HepG2 (cell line): ENCODE measurements around the gene UBE2H. TPM values are rescaled to one million over a fixed set of nuclear protein-coding genes. Genes with fewer than 3 reads are reported as not detected.

Experiments used
- ATF5 ChIP-seq: sonication (generic); formaldehyde crosslinking; IDR thresholded peaks from 2 replicates; pipeline ENCODE4 v1.4.0; 2020; ENCODE audit warnings: mild to moderate bottlenecking, low read depth, missing genetic modification reagents
- CENPBD1 ChIP-seq: sonication (generic); formaldehyde crosslinking; IDR thresholded peaks from 2 replicates; pipeline ENCODE4 v1.8.0; 2022; ENCODE audit warnings: missing genetic modification reagents, low read depth, mild to moderate bottlenecking, borderline replicate concordance
- DNMT1 ChIP-seq: sonication (generic); formaldehyde crosslinking; IDR thresholded peaks from 2 replicates; pipeline ENCODE4 v1.5.1; 2020; ENCODE audit warnings: mild to moderate bottlenecking, missing genetic modification reagents
- GTF3A ChIP-seq: sonication (generic); formaldehyde crosslinking; conservative IDR thresholded peaks from 2 replicates; pipeline ENCODE4 v1.4.0; 2020; ENCODE audit warnings: mild to moderate bottlenecking, missing genetic modification reagents
- GZF1 ChIP-seq: sonication (generic); formaldehyde crosslinking; IDR thresholded peaks from 2 replicates; pipeline ENCODE4 v1.5.1; 2020; ENCODE audit warnings: mild to moderate bottlenecking, missing genetic modification reagents
- HES4 ChIP-seq: sonication (generic); formaldehyde crosslinking; IDR thresholded peaks from 2 replicates; pipeline ENCODE4 v1.9.0; 2021; ENCODE audit warnings: mild to moderate bottlenecking, missing genetic modification reagents, borderline replicate concordance
- HNRNPL ChIP-seq: fragments of 200-400 bp; formaldehyde crosslinking; IDR thresholded peaks from 2 replicates; pipeline ENCODE4 v1.6.1; 2017; ENCODE audit warnings: mild to moderate bottlenecking, low read depth, low read length
- NFE2L2 ChIP-seq: fragments of 150-350 bp; IDR thresholded peaks from 2 replicates; pipeline ENCODE4 v1.6.1; 2014; ENCODE audit warnings: low read length
- NFIB ChIP-seq: sonication (generic); formaldehyde crosslinking; IDR thresholded peaks from 2 replicates; pipeline ENCODE4 v1.9.0; 2021; ENCODE audit warnings: missing genetic modification reagents, mild to moderate bottlenecking, borderline replicate concordance
- PTBP1 ChIP-seq: fragments of 200-400 bp; formaldehyde crosslinking; IDR thresholded peaks from 2 replicates; pipeline ENCODE4 v1.6.1; 2018; ENCODE audit warnings: low read length, low read depth; ENCODE audit not compliant: poor library complexity, severe bottlenecking
- TBP ChIP-seq: sonication (generic); formaldehyde crosslinking; IDR thresholded peaks from 2 replicates; pipeline ENCODE4 v1.5.0; 2020; ENCODE audit warnings: missing genetic modification reagents
- TEF ChIP-seq: sonication (generic); formaldehyde crosslinking; IDR thresholded peaks from 2 replicates; pipeline ENCODE4 v1.5.0; 2020; ENCODE audit warnings: missing genetic modification reagents
- TFE3 ChIP-seq: IDR thresholded peaks from 2 replicates; pipeline ENCODE4 v1.6.1; 2016
- XRCC5 ChIP-seq: fragments of 200-400 bp; formaldehyde crosslinking; optimal IDR thresholded peaks from 2 replicates; pipeline ENCODE3; 2017; ENCODE audit warnings: mild to moderate bottlenecking, low read length
- ZBTB25 ChIP-seq: IDR thresholded peaks from 2 replicates; pipeline ENCODE4 v1.6.1; 2018; ENCODE audit warnings: missing genetic modification reagents
- ZBTB7A ChIP-seq: sonication (generic); formaldehyde crosslinking; IDR thresholded peaks from 2 replicates; pipeline ENCODE4 v1.8.0; 2022; ENCODE audit warnings: mild to moderate bottlenecking, missing genetic modification reagents
- ZNF275 ChIP-seq: sonication (generic); formaldehyde crosslinking; IDR thresholded peaks from 2 replicates; pipeline ENCODE4 v1.8.0; 2022; ENCODE audit warnings: missing genetic modification reagents, mild to moderate bottlenecking, inconsistent platforms, borderline replicate concordance
- ZNF580 ChIP-seq: IDR thresholded peaks from 2 replicates; pipeline ENCODE4 v1.6.1; 2016; ENCODE audit warnings: low read depth, borderline replicate concordance
- ZNF597 ChIP-seq: sonication (generic); formaldehyde crosslinking; IDR thresholded peaks from 2 replicates; pipeline ENCODE4 v1.5.0; 2020; ENCODE audit warnings: missing genetic modification reagents
- ZNF766 ChIP-seq: sonication (generic); formaldehyde crosslinking; IDR thresholded peaks from 2 replicates; pipeline ENCODE4 v1.5.0; 2020; ENCODE audit warnings: missing genetic modification reagents, borderline replicate concordance
- ZNF775 ChIP-seq: sonication (generic); formaldehyde crosslinking; IDR thresholded peaks from 2 replicates; pipeline ENCODE4 v1.4.0; 2020; ENCODE audit warnings: missing genetic modification reagents, mild to moderate bottlenecking, moderate library complexity, borderline replicate concordance
- ZNF816 ChIP-seq: sonication (generic); formaldehyde crosslinking; IDR thresholded peaks from 2 replicates; pipeline ENCODE4 v1.8.0; 2022; ENCODE audit warnings: missing genetic modification reagents, mild to moderate bottlenecking, borderline replicate concordance
- polyA plus RNA-seq, 8 experiments: library from polyadenylated mRNA; depleted of rRNA in 3 of 8; stranded (reverse) in 7 of 8; unstranded in 1 of 8; fragments of >200 nt; fragmentation: Illumina TruSeq in 4 of 8; extraction: Trizol in 4 of 8; gene quantifications; 2 replicates each; pipeline versions ENCODE4 v1.2.1 to v1.2.3, GENCODE V29; 2011 to 2016; ENCODE audit warnings: low read depth in 4 of 8, missing spikeins in 1 of 8, mixed read lengths in 1 of 8; ENCODE audit not compliant: insufficient read depth in 1 of 8
- total RNA-seq, 5 experiments: library from RNA; depleted of rRNA; stranded (reverse); fragments of >200 nt; fragmentation: Illumina TruSeq; extraction: Trizol; gene quantifications; 2 replicates each; pipeline ENCODE4 v1.2.3, GENCODE V29; 2016; ENCODE audit warnings: low read depth in 1 of 5

UBE2H gene
- total and polyA plus RNA-seq, 2 of the 13 experiments (the other 11 are each of a cell fraction or from before 2014, with no cell fraction given), result 15.5 to 40.1 TPM

- TF ChIP-seq HNRNPL (no peak), ZNF816 (CRISPR knock-in tag) (peak; percentile 42; the same call in 1 of the 2 replicates), ATF5 (CRISPR knock-in tag) (no peak), ZNF275 (CRISPR knock-in tag) (no peak), PTBP1 (no peak), GTF3A (CRISPR knock-in tag) (no peak), GZF1 (no peak), ZNF580 (CRISPR knock-in tag) (no peak), DNMT1 (CRISPR knock-in tag) (no peak), XRCC5 (peak; percentile 46), ZNF766 (CRISPR knock-in tag) (0 out of 2 replicates have a peak, but pooled peaks have one; percentile 21), ZNF597 (no peak), ZBTB7A (no peak), HES4 (CRISPR knock-in tag) (no peak), TBP (CRISPR knock-in tag) (no peak), ZBTB25 (CRISPR knock-in tag) (no peak; the same call in 1 of the 2 replicates), TFE3 (CRISPR knock-in tag) (peak; percentile 60), NFIB (CRISPR knock-in tag) (no peak), ZNF775 (CRISPR knock-in tag) (no peak; the same call in 1 of the 2 replicates), CENPBD1 (CRISPR knock-in tag) (no peak), NFE2L2 (no peak), TEF (CRISPR knock-in tag) (no peak)
Observed at GRCh38 chr7:129948877-129949291, 3.9 kb downstream of the UBE2H start (continued).
